Hematopoietic multipotent progenitor cell treated with erythropoietin and hydrocortisone succinate and interleukin-3 and kit ligand, for 8 days (in vitro differentiated cells): ENCODE results near the gene PPDPF.
A peak's percentile ranks its signal among the peaks of the same experiment; 100 is the strongest.
"Not testable (repeated sequence)": the region's sequence is repeated elsewhere in the genome, so short reads cannot be mapped to it uniquely, and the experiment has no call there.

Experiments
- DNase-seq: peaks from one replicate; pipeline ENCODE4 v3.0.0-alpha.2; 2015

Gene PPDPF

GRCh38 chr20:63553251-63553932 lies 32.8 kb downstream of the PPDPF start:
- peak; percentile 75 for DNase-seq

- peak; percentile 15 for DNase-seq
These were observed 33.3 kb downstream of the PPDPF start, which contains the start of gene FNDC11 for GRCh38 chr20:63553933-63554290. Gene FNDC11, plus strand, starts transcription at chr20:63554159. Its CDS starts 1,505 bp downstream, at chr20:63555664.

- DNase-seq: no peak
These were observed 34.1 kb downstream of the PPDPF start for GRCh38 chr20:63554361-63555278.

- no peak for DNase-seq
These were observed 35.3 kb downstream of the PPDPF start for GRCh38 chr20:63555661-63556381.

GRCh38 chr20:63556873-63557478 lies 36.4 kb downstream of the PPDPF start:
- DNase-seq: no peak

- DNase-seq: no peak
These were observed 36.9 kb downstream of the PPDPF start for GRCh38 chr20:63557481-63557891.

GRCh38 chr20:63558804-63559484 lies 38.4 kb downstream of the PPDPF start:
- no peak for DNase-seq

GRCh38 chr20:63559485-63560332 lies 39.1 kb downstream of the PPDPF start:
- not testable (repeated sequence) for DNase-seq

- DNase-seq: no peak
These were observed 39.8 kb downstream of the PPDPF start for GRCh38 chr20:63560333-63560805.

GRCh38 chr20:63560856-63561609 lies 40.5 kb downstream of the PPDPF start:
- no peak for DNase-seq

GRCh38 chr20:63561624-63562396 lies 41.2 kb downstream of the PPDPF start:
- no peak for DNase-seq

GRCh38 chr20:63562461-63563224 lies 42.1 kb downstream of the PPDPF start:
- DNase-seq: no peak

GRCh38 chr20:63563225-63563935 lies 42.8 kb downstream of the PPDPF start:
- DNase-seq: no peak

- no peak for DNase-seq
These were observed 43.7 kb downstream of the PPDPF start for GRCh38 chr20:63564036-63564810.

GRCh38 chr20:63565021-63565698 lies 44.6 kb downstream of the PPDPF start:
- no peak for DNase-seq

GRCh38 chr20:63565699-63566335 lies 45.3 kb downstream of the PPDPF start:
- DNase-seq: no peak
